NCI-H187 treated with DMSO at 0.1 percent for 48 hours (cell line): Measurements from ENCODE around the gene CANX.

Experiments used
- DNase-seq: peaks from one replicate; lab custom pipeline; 2025; lab: John Stamatoyannopoulos, UW

Gene CANX

GRCh38 chr5:179778591-179778990 is 79.8 kb downstream of the CANX start:
- no peak for DNase-seq

GRCh38 chr5:179779826-179780225 is 81.1 kb downstream of the CANX start:
- no peak for DNase-seq

- no peak for DNase-seq
Measured at GRCh38 chr5:179780362-179780761, 81.6 kb downstream of the CANX start.
